ENCODE data around the gene LEFTY2. TPM values are rescaled to one million over a fixed set of nuclear protein-coding genes. Genes with fewer than 3 reads are reported as not detected.

LEFTY2 gene
- total RNA-seq, 1 experiment from 2014 or later, result not detected

GRCh38 chr1:225887030-225887314, 54.0 kb downstream of the LEFTY2 start:
- no peak for DNase-seq
- intact Hi-C loops (cut with micrococcal nuclease; ENCODE audit: unreplicated experiment), result no loop called here
- H3K36me3 Mint-ChIP-seq (ENCODE audit: insufficient read depth, unreplicated experiment), result peaks cover 38% of the 10 kb centered on the region
- BruUV-seq (replicated peaks), result no TSS peak
- no peak overlapping the region for H3K4me3 Mint-ChIP-seq (ENCODE audit: low read depth, unreplicated experiment)
- H3K9me3 Mint-ChIP-seq (ENCODE audit: low read depth, unreplicated experiment), result no peaks in the 10 kb centered on the region
- H3K27ac Mint-ChIP-seq (ENCODE audit: unreplicated experiment), result no peak overlapping the region
- H3K4me1 Mint-ChIP-seq (ENCODE audit: low read depth, unreplicated experiment), result peaks cover 54% of the 10 kb centered on the region
- CTCF ChIA-PET, result interaction anchor here (1.0 to 1.8 kb wide), 2 partner anchors 9 to 10 kb away, joined by 3 to 4 read pairs; no protein-coding TSS in a partner anchor
- H3K27me3 Mint-ChIP-seq (ENCODE audit: unreplicated experiment), result no peaks in the 10 kb centered on the region
- TF ChIP-seq, protein P1, sequence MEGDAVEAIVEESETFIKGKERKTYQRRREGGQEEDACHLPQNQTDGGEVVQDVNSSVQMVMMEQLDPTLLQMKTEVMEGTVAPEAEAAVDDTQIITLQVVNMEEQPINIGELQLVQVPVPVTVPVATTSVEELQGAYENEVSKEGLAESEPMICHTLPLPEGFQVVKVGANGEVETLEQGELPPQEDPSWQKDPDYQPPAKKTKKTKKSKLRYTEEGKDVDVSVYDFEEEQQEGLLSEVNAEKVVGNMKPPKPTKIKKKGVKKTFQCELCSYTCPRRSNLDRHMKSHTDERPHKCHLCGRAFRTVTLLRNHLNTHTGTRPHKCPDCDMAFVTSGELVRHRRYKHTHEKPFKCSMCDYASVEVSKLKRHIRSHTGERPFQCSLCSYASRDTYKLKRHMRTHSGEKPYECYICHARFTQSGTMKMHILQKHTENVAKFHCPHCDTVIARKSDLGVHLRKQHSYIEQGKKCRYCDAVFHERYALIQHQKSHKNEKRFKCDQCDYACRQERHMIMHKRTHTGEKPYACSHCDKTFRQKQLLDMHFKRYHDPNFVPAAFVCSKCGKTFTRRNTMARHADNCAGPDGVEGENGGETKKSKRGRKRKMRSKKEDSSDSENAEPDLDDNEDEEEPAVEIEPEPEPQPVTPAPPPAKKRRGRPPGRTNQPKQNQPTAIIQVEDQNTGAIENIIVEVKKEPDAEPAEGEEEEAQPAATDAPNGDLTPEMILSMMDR (IDR thresholded peaks at IDR 0.05; ENCODE audit: unreplicated experiment), result no peak

Small RNA genes lying within 50 kb of the gene (microRNA-seq; reads per million reads assigned to microRNA genes)
- gene MIR6741, result 3.5 reads per million, percentile 4 among the genes with 10 or more reads in this experiment

Other genes with a start within 250 kb of the LEFTY2 start
- gene SRP9, start 163.4 kb downstream of the LEFTY2 start, total RNA-seq (2022), result 264 and 312 TPM in 2 replicates
- gene EPHX1, start 131.1 kb downstream of the LEFTY2 start, total RNA-seq (2022), result 32.5 and 46.6 TPM in 2 replicates
- 253 and 303 TPM in 2 replicates for gene TMEM63A, start 58.8 kb downstream of the LEFTY2 start, total RNA-seq (2022)
- 0.59 TPM in 1 of 2 replicates, not detected in the other for gene LEFTY1, start 52.1 kb downstream of the LEFTY2 start, total RNA-seq (2022)
- 81.6 and 91.9 TPM in 2 replicates for gene PYCR2, start 17.0 kb downstream of the LEFTY2 start, total RNA-seq (2022)
- 26.2 and 28.1 TPM in 2 replicates for gene SDE2, start 58.1 kb upstream of the LEFTY2 start, total RNA-seq (2022)
- gene H3-3A, start 121.5 kb upstream of the LEFTY2 start, total RNA-seq (2022), result 539 and 568 TPM in 2 replicates
- 50.3 and 51.6 TPM in 2 replicates for gene ACBD3, start 245.5 kb upstream of the LEFTY2 start, total RNA-seq (2022)

Measured in Calu3 (cell line).